A549 (cell line): ENCODE results near the gene C16orf90. TPM values are rescaled to one million over a fixed set of nuclear protein-coding genes. Genes with fewer than 3 reads are reported as not detected.

Experiments
- ATAC-seq, 2 experiments: fragments of 200-7000 bp in 1 of 2; fragments of >200 bp in 1 of 2; cut with Nextera tagmentation in 1 of 2; cut with Tn5 transposase in 1 of 2; 3 replicates each; pipeline versions ENCODE4 v1.8.0 to v1.9.1; 2018 to 2020; ENCODE audit warnings: mild to moderate bottlenecking in 1 of 2, moderate library complexity in 1 of 2
- CTCF ChIA-PET: fragments of 300-600 bp; sonication (Branson Sonifier 250); formaldehyde crosslinking; extraction: SDS; loops from one replicate; lab custom pipeline; 2021; ENCODE audit warnings: antibody characterized with exemption, inconsistent platforms; lab: Yijun Ruan, JAX
- POLR2A ChIA-PET: fragments of 350-600 bp; formaldehyde crosslinking; extraction: SDS; loops from one replicate; lab custom pipeline; 2021; ENCODE audit warnings: antibody characterized with exemption, inconsistent platforms; lab: Yijun Ruan, JAX
- DNase-seq, 2 experiments: peaks; one replicate each; pipeline versions ENCODE4 v3.0.0 to v3.0.0-alpha.2; 2011 to 2016; ENCODE audit warnings: low read depth in 1 of 2, low spot score in 1 of 2
- FAIRE-seq: peaks from 2 replicates; lab custom pipeline; 2011; peaks lifted over from hg19 to GRCh38; lab: Jason Lieb, UNC
- H3K27ac ChIP-seq, 2 experiments: fragments of >200 bp; sonication (Bioruptor Twin); formaldehyde crosslinking; 3 replicates each; pipeline ENCODE4 v1.5.1; 2016 to 2017
- H3K4me1 ChIP-seq: fragments of >200 bp; sonication (Bioruptor Twin); formaldehyde crosslinking; 3 replicates; pipeline ENCODE4 v1.6.1; 2016
- H3K4me2 ChIP-seq: fragments of >200 bp; sonication (Bioruptor Twin); formaldehyde crosslinking; 3 replicates; pipeline ENCODE4 v1.6.1; 2016
- H3K4me3 ChIP-seq: fragments of >200 bp; sonication (Bioruptor Twin); formaldehyde crosslinking; 3 replicates; pipeline ENCODE4 v1.5.1; 2016
- H3K9me3 ChIP-seq: fragments of >200 bp; sonication (Bioruptor Twin); formaldehyde crosslinking; 3 replicates; pipeline ENCODE4 v1.6.1; 2016
- CBX2 ChIP-seq: fragments of 200-600 bp; sonication (generic); IDR thresholded peaks from 2 replicates; pipeline ENCODE4 v1.6.1; 2016; ENCODE audit warnings: low read depth, mild to moderate bottlenecking, borderline replicate concordance
- CBX8 ChIP-seq: fragments of 200-600 bp; sonication (generic); IDR thresholded peaks from 2 replicates; pipeline ENCODE4 v1.6.1; 2016
- CHD2 ChIP-seq: fragments of 150-350 bp; IDR thresholded peaks from 2 replicates; pipeline ENCODE4 v1.6.1; 2014; ENCODE audit warnings: low read length; ENCODE audit not compliant: partially characterized antibody
- CHD4 ChIP-seq: fragments of 200-600 bp; sonication (generic); IDR thresholded peaks from 2 replicates; pipeline ENCODE4 v1.6.1; 2016; ENCODE audit warnings: antibody characterized with exemption, mild to moderate bottlenecking, borderline replicate concordance
- EHF ChIP-seq: fragments of 250-450 bp; sonication (Bioruptor Pico); IDR thresholded peaks from 2 replicates; pipeline ENCODE4 v1.5.0; 2020; ENCODE audit warnings: mild to moderate bottlenecking
- EHMT2 ChIP-seq: fragments of 200-600 bp; sonication (generic); IDR thresholded peaks from 2 replicates; pipeline ENCODE4 v1.6.1; 2016; ENCODE audit warnings: antibody characterized with exemption, low read depth, mild to moderate bottlenecking, moderate library complexity
- EP300 ChIP-seq, 2 experiments: fragments of >200 bp; sonication (Bioruptor Twin); formaldehyde crosslinking; IDR thresholded peaks; 2 replicates in 1 of 2; 3 replicates in 1 of 2; pipeline ENCODE4 v1.6.1; 2016 to 2017
- FOSL2 ChIP-seq, 2 experiments: fragments of 450-650 bp in 1 of 2; fragments of >200 bp in 1 of 2; sonication (Bioruptor Twin) in 1 of 2; formaldehyde crosslinking; IDR thresholded peaks; 2 replicates each; pipeline versions ENCODE4 v1.5.0 to v1.6.1; 2016 to 2020; ENCODE audit warnings: mild to moderate bottlenecking in 1 of 2, moderate library complexity in 1 of 2
- HEYL ChIP-seq: fragments of 250-450 bp; sonication (Bioruptor Pico); IDR thresholded peaks from 2 replicates; pipeline ENCODE4 v1.8.0; 2021; ENCODE audit warnings: mild to moderate bottlenecking, moderate library complexity
- HMGXB4 ChIP-seq: fragments of 250-450 bp; sonication (Bioruptor Pico); IDR thresholded peaks from 2 replicates; pipeline ENCODE4 v1.5.0; 2021; ENCODE audit warnings: mild to moderate bottlenecking, moderate library complexity, borderline replicate concordance
- HOXA7 ChIP-seq: fragments of 250-450 bp; sonication (Bioruptor Pico); IDR thresholded peaks from 2 replicates; pipeline ENCODE4 v1.5.0; 2020; ENCODE audit warnings: mild to moderate bottlenecking, moderate library complexity
- JUN ChIP-seq, 2 experiments: fragments of >200 bp; sonication (Bioruptor Twin); formaldehyde crosslinking; IDR thresholded peaks; 2 replicates in 1 of 2; 3 replicates in 1 of 2; pipeline ENCODE4 v1.6.1; 2016 to 2017
- KDM1A ChIP-seq: fragments of 200-600 bp; sonication (generic); IDR thresholded peaks from 2 replicates; pipeline ENCODE4 v1.6.1; 2016; ENCODE audit warnings: low read depth, mild to moderate bottlenecking
- KDM5A ChIP-seq: fragments of 200-600 bp; sonication (generic); IDR thresholded peaks from 2 replicates; pipeline ENCODE4 v1.6.1; 2016; ENCODE audit warnings: antibody characterized with exemption, mild to moderate bottlenecking
- MAFK ChIP-seq: fragments of 450-650 bp; IDR thresholded peaks from 2 replicates; pipeline ENCODE4 v1.6.1; 2014; ENCODE audit not compliant: partially characterized antibody
- MYC ChIP-seq: IDR thresholded peaks from 2 replicates; pipeline ENCODE4 v1.6.1; 2012; ENCODE audit warnings: mild to moderate bottlenecking, inconsistent platforms, low read length, improper control_type of control experiment, borderline replicate concordance
- PHF8 ChIP-seq: fragments of 200-600 bp; sonication (generic); IDR thresholded peaks from 2 replicates; pipeline ENCODE4 v1.6.1; 2016; ENCODE audit warnings: low read depth, mild to moderate bottlenecking, antibody characterized with exemption, moderate library complexity, borderline replicate concordance
- RAD21 ChIP-seq, 2 experiments: fragments of >200 bp in 1 of 2; sonication (Bioruptor Twin) in 1 of 2; formaldehyde crosslinking in 1 of 2; IDR thresholded peaks in 1 of 2; conservative IDR thresholded peaks in 1 of 2; 2 replicates in 1 of 2; 3 replicates in 1 of 2; pipeline ENCODE4 v1.6.1; 2012 to 2018; ENCODE audit warnings: inconsistent platforms in 1 of 2
- RCOR1 ChIP-seq: fragments of 150-350 bp; IDR thresholded peaks from 2 replicates; pipeline ENCODE4 v1.6.1; 2014; ENCODE audit warnings: antibody characterized with exemption, low read length, low read depth
- RNF2 ChIP-seq: fragments of 200-600 bp; sonication (generic); IDR thresholded peaks from 2 replicates; pipeline ENCODE4 v1.6.1; 2016; ENCODE audit warnings: low read depth, mild to moderate bottlenecking, antibody characterized with exemption, moderate library complexity, borderline replicate concordance
- SMC3 ChIP-seq: fragments of >200 bp; sonication (Bioruptor Twin); formaldehyde crosslinking; IDR thresholded peaks from 3 replicates; pipeline ENCODE4 v1.6.1; 2018; ENCODE audit warnings: inconsistent platforms
- WGBS: methylation state at CpG from one replicate; pipeline ENCODE4 v1.1.6; 2017; ENCODE audit errors: missing lambda C conversion rate; 5-methylcytosine and 5-hydroxymethylcytosine counted together
- polyA plus RNA-seq, 4 experiments: library from polyadenylated mRNA; depleted of rRNA in 3 of 4; stranded (reverse); fragments of >200 nt; fragmentation: RNase III in 1 of 4; extraction: RNeasy Plus Mini Kit Qiagen cat#74134 plus additional on column Dnase treatment in 1 of 4; gene quantifications; 2 replicates in 3 of 4; 3 replicates in 1 of 4; pipeline ENCODE4 v1.2.3, GENCODE V29; 2011 to 2017

Gene C16orf90
- polyA plus RNA-seq, 2 of the 4 experiments (the other 2 are of a cell fraction), result not detected

GRCh38 chr16:3454631-3455147 is 40.6 kb downstream of the C16orf90 start:
- ATAC-seq, result no peak
- WGBS, result 81% methylated on average over 10 of the region's 10 CpGs
- Histone ChIP-seq H3K4me2 (no peak overlapping the region), H3K4me1 (peaks cover 16% of the 10 kb centered on the region), H3K27ac (no peak overlapping the region), H3K9me3 (no peaks in the 10 kb centered on the region)
- POLR2A ChIA-PET, result no interaction called here
- FAIRE-seq, result no peak
- no peak for DNase-seq
- TF ChIP-seq HEYL (no peak), HMGXB4 (CRISPR knock-in tag) (no peak), CBX8 (no peak)
- TF ChIP-seq, all 56 proteins: peak for 0
- no peak overlapping the region for H3K4me3 ChIP-seq
- CTCF ChIA-PET, result interaction anchor here (0.9 kb wide), 1 partner anchor 14 kb away, joined by 3 read pairs; no protein-coding TSS in a partner anchor

DNA sequence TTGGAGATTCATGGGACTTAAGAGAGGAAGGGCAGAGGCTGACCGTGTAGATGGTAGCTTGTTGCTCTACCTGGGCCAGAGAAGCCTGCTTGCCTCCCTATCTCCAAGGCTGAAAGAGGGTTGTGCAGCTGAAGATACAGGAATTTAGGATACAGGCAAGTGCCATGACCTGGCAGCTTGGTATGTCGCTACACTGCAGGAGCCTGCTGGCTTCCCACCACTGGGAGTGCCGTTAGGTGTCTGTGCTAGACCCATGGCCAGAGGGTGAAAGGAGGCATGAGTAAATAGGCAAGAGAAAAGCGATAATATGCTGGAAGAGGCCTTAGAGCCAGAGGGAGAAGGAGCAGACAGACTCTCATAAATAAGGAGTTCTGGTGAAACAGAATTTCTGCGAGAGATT is 41.2 kb downstream of the C16orf90 start:
- FAIRE-seq (no peak), DNase-seq (peak in 1 of 2 experiments; percentile 35), ATAC-seq (no peak)
- Histone ChIP-seq H3K4me2 (no peak overlapping the region), H3K9me3 (no peaks in the 10 kb centered on the region), H3K27ac (no peak overlapping the region), H3K4me1 (peaks cover 11% of the 10 kb centered on the region), H3K4me3 (no peak overlapping the region)
- 76% methylated on average over 5 of the region's 5 CpGs for WGBS
- CTCF ChIA-PET, result interaction anchor here (0.9 kb wide), 1 partner anchor 14 kb away, joined by 3 read pairs; no protein-coding TSS in a partner anchor
- TF ChIP-seq RAD21 (conservative IDR thresholded peaks at IDR 0.05 in 1 of 2, IDR thresholded peaks at IDR 0.05 in 1 of 2), result no peak
- no peak for TF ChIP-seq EP300 (IDR thresholded peaks at IDR 0.05)
- TF ChIP-seq CBX8, result no peak
- no peak for TF ChIP-seq RCOR1
- no peak for TF ChIP-seq KDM5A
- TF ChIP-seq EHMT2, result no peak
- TF ChIP-seq JUN (IDR thresholded peaks at IDR 0.05), result no peak
- TF ChIP-seq CBX2, result no peak
- no peak for TF ChIP-seq PHF8
- TF ChIP-seq MYC, result no peak
- no peak for TF ChIP-seq CHD2
- TF ChIP-seq HMGXB4 (CRISPR knock-in tag), result no peak
- TF ChIP-seq SMC3, result no peak
- TF ChIP-seq EHF (CRISPR knock-in tag), result no peak
- no peak for TF ChIP-seq RNF2
- no peak for TF ChIP-seq HOXA7 (CRISPR knock-in tag)
- no peak for TF ChIP-seq MAFK
- no peak for TF ChIP-seq CHD4
- no peak for TF ChIP-seq FOSL2 (IDR thresholded peaks at IDR 0.05)
- no peak for TF ChIP-seq FOSL2 (CRISPR knock-in tag; IDR thresholded peaks at IDR 0.05)
- no peak for TF ChIP-seq KDM1A
- POLR2A ChIA-PET, result no interaction called here
